CD4-positive, alpha-beta T cell (primary cell): Measurements from ENCODE around the gene NT5DC3. TPM values are rescaled to one million over a fixed set of nuclear protein-coding genes. Genes with fewer than 3 reads are reported as not detected.

Experiments used
- ATAC-seq: fragments of 200-7000 bp; cut with Tn5 transposase; one replicate; pipeline ENCODE4 v1.10.0; 2022; ENCODE audit warnings: mild to moderate bottlenecking; ENCODE audit not compliant: poor library complexity
- CTCF ChIA-PET: fragments of 350-600 bp; sonication (Branson Sonifier 250); formaldehyde crosslinking; loops from one replicate; lab custom pipeline; 2021; ENCODE audit warnings: antibody characterized with exemption, inconsistent platforms; lab: Charles Lee
- POLR2A ChIA-PET: fragments of 350-600 bp; sonication (Branson Sonifier 250); formaldehyde crosslinking; loops from one replicate; lab custom pipeline; 2021; ENCODE audit warnings: antibody characterized with exemption, inconsistent platforms; lab: Charles Lee
- DNase-seq, 14 experiments: peaks; one replicate each; pipeline ENCODE4 v3.0.0-alpha.2; 2013 to 2020; ENCODE audit warnings: mixed read lengths in 2 of 14
- H3K27ac ChIP-seq, 2 donors: one replicate each; pipeline versions ENCODE4 v1.5.1 to v1.7.0; 2013; ENCODE audit warnings: low read length in 2 of 2, low read depth in 1 of 2, mild to moderate bottlenecking in 1 of 2
- H3K27me3 ChIP-seq, 2 experiments: 1 replicate in 1 of 2; 2 replicates in 1 of 2; pipeline versions ENCODE4 v1.6.1 to v1.7.0; 2013; ENCODE audit warnings: low read length in 2 of 2, control low read depth in 1 of 2, mild to moderate bottlenecking in 1 of 2, moderate library complexity in 1 of 2; ENCODE audit not compliant: insufficient read depth in 2 of 2, control insufficient read depth in 1 of 2
- H3K36me3 ChIP-seq: one replicate; pipeline ENCODE4 v1.6.1; 2013; ENCODE audit warnings: low read length, control low read depth; ENCODE audit not compliant: insufficient read depth
- H3K4me1 ChIP-seq: one replicate; pipeline ENCODE4 v1.6.1; 2013; ENCODE audit warnings: low read length, control low read depth; ENCODE audit not compliant: insufficient read depth
- H3K4me3 ChIP-seq: one replicate; pipeline ENCODE4 v1.5.1; 2013; ENCODE audit warnings: mild to moderate bottlenecking, low read length, moderate library complexity
- H3K9me3 ChIP-seq, 2 experiments: 1 replicate in 1 of 2; 2 replicates in 1 of 2; pipeline versions ENCODE4 v1.6.1 to v1.7.0; 2013; ENCODE audit warnings: low read length in 2 of 2, mild to moderate bottlenecking in 2 of 2, control low read depth in 1 of 2, moderate library complexity in 1 of 2; ENCODE audit not compliant: control insufficient read depth in 1 of 2, insufficient read depth in 1 of 2
- H3K27ac Mint-ChIP-seq: one replicate; pipeline ENCODE4 v1.8.0; 2020; ENCODE audit warnings: mixed read lengths
- H3K27me3 Mint-ChIP-seq: one replicate; pipeline ENCODE4 v1.8.0; 2021; ENCODE audit warnings: mixed read lengths
- H3K36me3 Mint-ChIP-seq: one replicate; pipeline ENCODE4 v1.8.0; 2021; ENCODE audit warnings: low read depth, mixed read lengths
- H3K4me1 Mint-ChIP-seq: one replicate; pipeline ENCODE4 v1.8.0; 2021; ENCODE audit warnings: low read depth, mixed read lengths
- H3K4me3 Mint-ChIP-seq: one replicate; pipeline ENCODE4 v1.8.0; 2020; ENCODE audit warnings: mild to moderate bottlenecking, mixed read lengths
- H3K9me3 Mint-ChIP-seq: one replicate; pipeline ENCODE4 v1.8.0; 2020; ENCODE audit warnings: mixed read lengths
- CTCF ChIP-seq: fragments of 200-600 bp; IDR thresholded peaks from one replicate; pipeline ENCODE4 v1.8.0; 2022; ENCODE audit warnings: antibody characterized with exemption, mild to moderate bottlenecking
- intact Hi-C, 2 experiments: fragments of 100-400 bp; cut with DNase I in 1 of 2; cut with micrococcal nuclease in 1 of 2; formaldehyde crosslinking; loops; one replicate each; pipeline versions ENCODE4 v1.15.1 to v1.9.0; 2023 to 2025; cut with DNase I, micrococcal nuclease
- total RNA-seq, 174 experiments: library from RNA in 2 of 174; stranded (reverse) in 2 of 174; gene quantifications; one replicate each; pipeline ENCODE4 v1.2.3 and lab custom pipeline; 2021 to 2026

The NT5DC3 gene
- total RNA-seq, 2 experiments from 2014 or later = 3.5 to 4.0 TPM

DNA sequence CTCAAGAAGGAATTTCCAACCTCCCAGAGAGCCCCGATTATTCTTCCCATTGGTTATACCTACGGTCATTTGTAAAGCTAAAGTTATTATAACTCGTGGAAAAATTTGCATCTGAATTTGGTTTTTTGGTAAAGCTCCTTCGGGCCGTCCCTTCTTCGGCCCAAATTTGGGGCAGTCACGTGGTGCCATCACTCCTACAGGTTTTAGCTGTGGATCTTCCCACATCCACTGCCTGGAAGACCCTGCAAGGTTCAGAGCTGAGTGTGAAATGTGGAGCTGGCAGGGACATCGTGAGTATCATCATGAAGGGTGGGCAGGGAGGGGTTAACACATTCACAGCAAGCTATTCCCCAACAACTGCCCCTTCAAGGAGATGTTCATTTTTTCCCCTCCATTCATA is 105.7 kb downstream of the NT5DC3 start:
- peaks cover 2% of the 10 kb centered on the region for H3K27me3 Mint-ChIP-seq
- no peak for TF ChIP-seq CTCF
- H3K4me3 ChIP-seq = no peak overlapping the region
- H3K36me3 ChIP-seq = no peaks in the 10 kb centered on the region
- no peak overlapping the region for H3K27ac ChIP-seq
- ATAC-seq (no peak), DNase-seq (no peak)
- H3K9me3 ChIP-seq = peaks cover 0 to 4% of the 10 kb centered on the region in 2 experiments
- H3K4me1 ChIP-seq = no peaks in the 10 kb centered on the region
- H3K36me3 Mint-ChIP-seq = no peaks in the 10 kb centered on the region
- no peaks in the 10 kb centered on the region for H3K4me1 Mint-ChIP-seq
- H3K27ac Mint-ChIP-seq = no peak overlapping the region
- intact Hi-C loops = no loop called here
- H3K4me3 Mint-ChIP-seq = no peak overlapping the region
- POLR2A ChIA-PET = no interaction called here
- peaks cover 7% of the 10 kb centered on the region in 2 experiments for H3K27me3 ChIP-seq
- H3K9me3 Mint-ChIP-seq = peaks cover 2% of the 10 kb centered on the region
- CTCF ChIA-PET = no interaction called here

GRCh38 chr12:103734863-103735262 is 106.2 kb downstream of the NT5DC3 start:
- no peak overlapping the region for H3K4me3 Mint-ChIP-seq
- no peaks in the 10 kb centered on the region for H3K4me1 ChIP-seq
- peaks cover 2% of the 10 kb centered on the region for H3K9me3 Mint-ChIP-seq
- no peaks in the 10 kb centered on the region for H3K36me3 ChIP-seq
- intact Hi-C loops = no loop called here
- TF ChIP-seq CTCF = no peak
- ChIA-PET CTCF (no interaction called here), POLR2A (no interaction called here)
- no peaks in the 10 kb centered on the region for H3K4me1 Mint-ChIP-seq
- H3K27ac ChIP-seq = no peak overlapping the region
- no peaks in the 10 kb centered on the region for H3K27me3 Mint-ChIP-seq
- no peaks in the 10 kb centered on the region for H3K36me3 Mint-ChIP-seq
- H3K27ac Mint-ChIP-seq = no peak overlapping the region
- peaks cover 3 to 5% of the 10 kb centered on the region in 2 experiments for H3K27me3 ChIP-seq
- no peak overlapping the region for H3K4me3 ChIP-seq
- ATAC-seq (no peak), DNase-seq (no peak)
- H3K9me3 ChIP-seq = peaks cover 0 to 4% of the 10 kb centered on the region in 2 experiments

GRCh38 chr12:103731539-103731938 is 109.5 kb downstream of the NT5DC3 start:
- H3K9me3 Mint-ChIP-seq = peaks cover 2% of the 10 kb centered on the region
- CTCF ChIA-PET = no interaction called here
- ATAC-seq (no peak), DNase-seq (no peak)
- peaks cover 0 to 4% of the 10 kb centered on the region in 2 experiments for H3K9me3 ChIP-seq
- H3K27me3 ChIP-seq = no peaks in the 10 kb centered on the region
- H3K27me3 Mint-ChIP-seq = no peaks in the 10 kb centered on the region
- intact Hi-C loops = no loop called here
- no peaks in the 10 kb centered on the region for H3K36me3 Mint-ChIP-seq
- H3K27ac Mint-ChIP-seq = no peak overlapping the region
- H3K36me3 ChIP-seq = no peaks in the 10 kb centered on the region
- POLR2A ChIA-PET = no interaction called here
- H3K4me3 Mint-ChIP-seq = no peak overlapping the region
- no peak overlapping the region for H3K4me3 ChIP-seq
- no peak overlapping the region for H3K27ac ChIP-seq
- H3K4me1 Mint-ChIP-seq = no peaks in the 10 kb centered on the region
- no peak for TF ChIP-seq CTCF
- no peaks in the 10 kb centered on the region for H3K4me1 ChIP-seq
